CD4-positive, alpha-beta T cell treated with Interferon gamma for 1 hour (primary cell): Measurements from ENCODE around the gene LGSN.
"Not testable (repeated sequence)": the region's sequence is repeated elsewhere in the genome, so short reads cannot be mapped to it uniquely, and the experiment has no call there.

Source experiments
- DNase-seq: peaks from one replicate; pipeline ENCODE4 v3.0.0-alpha.2; 2020

Gene LGSN, protein sequence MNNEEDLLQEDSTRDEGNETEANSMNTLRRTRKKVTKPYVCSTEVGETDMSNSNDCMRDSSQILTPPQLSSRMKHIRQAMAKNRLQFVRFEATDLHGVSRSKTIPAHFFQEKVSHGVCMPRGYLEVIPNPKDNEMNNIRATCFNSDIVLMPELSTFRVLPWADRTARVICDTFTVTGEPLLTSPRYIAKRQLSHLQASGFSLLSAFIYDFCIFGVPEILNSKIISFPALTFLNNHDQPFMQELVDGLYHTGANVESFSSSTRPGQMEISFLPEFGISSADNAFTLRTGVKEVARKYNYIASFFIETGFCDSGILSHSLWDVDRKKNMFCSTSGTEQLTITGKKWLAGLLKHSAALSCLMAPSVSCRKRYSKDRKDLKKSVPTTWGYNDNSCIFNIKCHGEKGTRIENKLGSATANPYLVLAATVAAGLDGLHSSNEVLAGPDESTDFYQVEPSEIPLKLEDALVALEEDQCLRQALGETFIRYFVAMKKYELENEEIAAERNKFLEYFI

DNA sequence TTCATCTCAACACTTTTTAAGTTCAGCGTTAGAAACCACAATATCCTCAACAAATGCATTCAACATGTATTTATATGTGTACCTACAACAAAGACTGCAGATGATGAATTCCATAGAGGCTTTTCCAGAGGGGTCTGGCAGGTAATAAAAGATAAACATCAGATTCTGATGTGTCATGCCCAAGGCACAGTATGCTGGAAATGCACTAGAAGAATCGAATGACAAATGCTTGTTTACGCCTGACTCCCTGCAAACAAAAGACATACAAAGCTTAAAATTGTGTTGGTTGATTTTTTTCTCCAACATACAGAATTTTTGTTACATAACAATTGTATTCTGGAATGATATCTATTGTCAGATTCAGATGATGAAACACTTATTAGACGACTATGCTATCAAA is at the start of gene LGSN:
Gene LGSN (minus strand): TSS at position 45 of the 400 bp plus-strand sequence. CDS start 40 bp downstream, at position 5.
- DNase-seq, result no peak

DNA sequence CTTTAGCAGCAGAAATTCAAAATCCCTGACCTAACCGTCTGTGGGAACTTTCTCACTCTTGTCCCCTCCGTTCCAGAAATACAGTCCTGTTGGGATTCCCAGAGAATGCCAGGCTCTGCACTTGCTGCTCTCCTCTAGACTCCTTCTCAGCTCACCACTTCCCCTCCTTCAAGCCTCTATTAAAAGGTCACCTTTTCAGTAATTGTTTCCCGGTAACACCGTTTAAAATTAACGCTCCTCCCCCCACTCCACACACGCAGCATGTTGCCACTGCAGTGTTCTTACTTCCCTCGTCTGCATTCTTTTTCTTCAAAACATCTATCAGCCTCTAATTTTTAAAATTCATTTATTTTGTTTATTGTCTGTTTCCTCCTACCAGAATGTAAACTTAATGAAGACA is 48.6 kb upstream of the LGSN start:
- no peak for DNase-seq

DNA sequence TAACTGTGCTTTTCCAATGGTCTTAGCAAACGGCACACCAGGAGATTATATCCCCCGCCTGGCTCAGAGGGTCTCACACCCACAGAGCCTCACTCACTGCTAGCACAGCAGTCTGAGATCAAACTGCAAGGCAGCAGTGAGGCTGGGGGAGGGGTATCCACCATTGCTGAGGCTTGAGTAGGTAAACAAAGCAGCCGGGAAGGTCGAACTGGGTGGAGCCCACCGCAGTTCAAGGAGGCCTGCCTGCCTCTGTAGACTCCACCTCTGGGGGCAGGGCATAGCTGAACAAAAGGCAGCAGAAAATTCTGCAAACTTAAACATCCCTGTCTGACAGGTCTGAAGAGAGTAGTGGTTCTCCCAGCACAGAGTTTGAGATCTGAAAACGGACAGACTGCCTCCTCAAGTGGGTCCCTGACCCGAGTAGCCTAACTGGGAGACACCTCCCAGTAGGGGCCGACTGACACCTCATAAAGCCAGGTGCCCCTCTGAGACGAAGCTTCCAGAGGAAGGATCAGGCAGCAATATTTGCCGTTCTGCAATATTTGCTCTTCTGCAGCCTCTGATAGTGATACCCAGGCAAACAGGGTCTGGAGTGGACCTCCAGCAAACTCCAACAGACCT is 42.8 kb upstream of the LGSN start:
- DNase-seq, result not testable (repeated sequence)

DNA sequence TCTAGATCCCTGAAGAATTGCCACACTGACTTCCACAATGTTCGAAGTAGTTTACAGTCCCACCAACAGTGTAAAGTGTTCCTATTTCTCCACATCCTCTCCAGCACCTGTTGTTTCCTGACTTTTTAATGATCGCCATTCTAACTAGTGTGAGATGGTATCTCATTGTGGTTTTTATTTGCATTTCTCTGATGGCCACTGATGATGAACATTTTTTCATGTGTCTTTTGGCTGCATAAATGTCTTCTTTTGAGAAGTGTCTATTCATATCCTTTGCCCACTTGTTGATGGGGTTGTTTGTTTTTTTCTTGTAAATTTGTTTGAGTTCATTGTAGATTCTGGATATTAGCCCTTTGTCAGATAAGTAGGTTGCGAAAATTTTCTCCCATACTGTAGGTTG is 37.6 kb upstream of the LGSN start:
- DNase-seq, result not testable (repeated sequence)

DNA sequence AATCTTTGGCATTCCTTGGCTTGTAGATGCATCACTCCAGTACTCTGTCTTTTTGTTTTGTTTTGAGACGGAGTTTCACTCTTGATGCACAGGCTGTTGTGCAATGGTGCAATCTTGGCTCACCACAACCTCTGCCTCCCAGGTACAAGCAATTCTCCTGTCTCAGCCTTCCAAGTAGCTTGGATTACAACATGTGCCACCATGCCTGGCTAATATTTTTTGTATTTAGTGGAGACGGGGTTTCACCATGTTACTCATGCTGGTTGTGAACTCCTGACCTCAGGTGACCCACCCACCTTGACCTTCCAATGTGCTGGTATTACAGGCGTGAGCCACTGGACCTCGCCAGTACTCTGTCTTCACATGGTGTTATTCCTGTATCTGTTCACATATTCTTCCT is 35.8 kb upstream of the LGSN start:
- DNase-seq, result no peak

DNA sequence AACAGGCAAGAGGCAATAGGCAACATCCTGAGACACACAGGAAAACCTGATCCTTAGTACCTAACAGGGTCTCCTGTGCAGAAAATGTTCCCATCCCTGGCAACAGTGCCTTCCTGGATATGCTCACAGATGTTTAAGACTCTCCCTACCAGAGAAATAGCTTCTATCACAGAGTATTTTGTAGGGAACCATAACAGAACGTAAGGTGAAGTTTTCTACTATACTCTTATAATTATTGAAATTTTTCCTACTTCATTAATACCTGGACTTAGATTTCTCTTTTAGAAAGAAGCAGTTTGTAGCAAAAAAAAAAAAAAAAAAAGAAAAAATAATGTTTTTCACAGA is 33.5 kb upstream of the LGSN start:
- DNase-seq, result no peak

DNA sequence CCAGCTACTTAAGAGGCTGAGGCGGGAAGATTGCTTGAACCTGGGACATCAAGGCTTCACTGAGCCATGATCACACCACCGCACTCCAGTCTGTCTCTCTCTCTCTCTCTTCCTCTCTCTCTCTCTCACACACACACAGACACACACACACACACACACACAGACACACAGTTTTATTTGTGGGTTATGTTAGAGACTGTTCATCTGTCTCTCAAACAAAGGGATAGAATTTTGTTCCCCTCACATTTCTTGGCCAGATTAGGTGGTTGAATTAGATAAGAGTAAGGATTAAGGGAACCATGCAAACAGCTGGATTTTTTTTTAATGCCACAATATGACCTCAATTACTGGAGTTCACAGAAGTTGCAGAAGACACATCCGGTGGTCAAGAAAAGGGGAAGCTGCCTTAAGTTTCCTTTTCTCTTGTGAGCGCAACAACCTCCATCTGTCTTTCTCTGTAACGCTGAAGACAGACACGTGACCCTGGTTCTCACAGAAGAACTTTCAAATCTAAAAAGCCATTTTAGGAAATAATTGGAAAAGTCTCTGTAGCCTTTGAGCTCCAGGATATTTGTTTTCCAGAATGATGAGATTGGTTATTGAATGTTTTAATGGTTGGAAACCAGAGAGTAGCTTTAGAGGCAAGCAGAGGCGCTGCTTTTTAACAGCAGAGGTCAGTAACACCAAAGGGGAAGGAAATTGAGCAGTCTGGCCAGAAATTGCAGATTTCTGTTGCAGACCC is 32.9 kb upstream of the LGSN start:
- peak; percentile 36 for DNase-seq

DNA sequence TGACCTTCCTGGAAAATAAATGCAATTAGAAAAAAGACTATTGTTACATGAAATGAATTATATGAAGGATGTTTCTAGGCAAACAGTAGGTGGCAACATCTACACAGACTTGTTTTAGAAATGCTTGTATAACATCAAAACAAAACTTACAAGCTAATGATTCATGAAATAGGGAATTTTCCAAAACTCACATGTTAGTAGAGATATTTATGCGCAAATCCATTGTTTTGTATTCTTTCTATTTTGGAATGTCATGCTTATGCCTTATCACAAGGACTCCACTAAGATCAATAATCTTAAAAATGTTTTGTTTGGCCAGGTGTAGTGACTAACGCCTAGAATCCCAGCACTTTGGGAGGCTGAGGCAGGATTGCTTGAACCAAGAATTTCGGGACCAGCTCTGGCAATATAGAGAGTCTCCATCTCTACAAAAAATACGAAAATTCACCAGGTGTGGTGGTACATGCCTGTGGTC is 32.3 kb upstream of the LGSN start:
- no peak for DNase-seq

DNA sequence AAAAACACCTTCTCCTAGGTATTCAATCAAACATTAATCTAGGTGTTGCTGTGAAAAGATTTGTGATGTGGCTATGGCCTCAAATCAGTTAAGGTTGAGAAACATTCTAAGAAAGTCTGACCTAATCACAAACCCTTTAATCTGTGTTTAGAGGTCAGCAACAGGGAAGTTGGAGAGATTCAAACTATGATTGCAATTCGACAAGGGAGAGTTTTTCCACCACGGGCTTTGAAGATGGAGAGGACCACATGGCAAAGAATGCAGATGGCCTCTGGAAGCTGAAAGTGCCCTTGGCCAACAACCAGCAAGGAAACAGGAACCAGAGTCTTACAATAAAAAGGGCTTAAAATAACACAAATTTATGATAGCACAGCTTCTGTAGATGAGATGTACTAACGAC is 29.6 kb upstream of the LGSN start:
- DNase-seq, result no peak

DNA sequence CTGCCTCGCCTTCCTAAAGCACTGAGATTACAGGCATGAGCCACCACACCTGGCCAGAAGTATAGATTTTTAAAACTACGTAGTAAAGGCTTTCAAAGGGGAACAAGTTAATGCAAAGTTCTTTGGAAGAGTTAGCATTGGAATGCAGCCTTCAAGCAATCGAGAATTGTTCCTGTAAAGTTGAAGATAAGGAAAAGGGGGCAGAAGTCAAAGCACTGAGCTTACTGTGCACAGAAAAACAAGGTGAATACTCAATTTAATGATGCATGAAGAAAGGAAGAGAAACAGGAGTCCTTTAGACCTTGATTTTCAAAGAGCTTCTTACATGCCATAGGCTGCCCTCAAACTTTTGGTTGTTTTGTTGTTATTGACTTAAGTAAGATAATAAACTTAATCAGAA is 29.1 kb upstream of the LGSN start:
- no peak for DNase-seq

DNA sequence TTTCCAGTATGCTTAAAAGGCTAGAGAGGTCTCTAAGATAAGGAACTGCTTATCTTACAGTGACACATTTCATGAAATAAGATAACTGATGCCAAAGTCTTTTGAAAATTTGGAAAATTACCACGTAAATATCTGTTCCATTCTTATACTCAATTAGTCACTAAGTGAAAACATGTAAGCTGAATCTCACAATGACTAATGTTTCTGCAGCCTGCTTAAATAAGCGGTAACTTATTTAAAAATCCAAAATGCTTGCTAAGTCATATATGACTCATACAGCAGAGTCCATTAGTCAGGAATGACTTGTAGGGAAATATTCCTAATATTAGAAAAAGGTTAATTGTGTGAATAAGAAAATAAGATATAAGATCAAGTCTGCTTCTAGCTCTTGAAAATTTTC is 27.8 kb upstream of the LGSN start:
- DNase-seq, result no peak

DNA sequence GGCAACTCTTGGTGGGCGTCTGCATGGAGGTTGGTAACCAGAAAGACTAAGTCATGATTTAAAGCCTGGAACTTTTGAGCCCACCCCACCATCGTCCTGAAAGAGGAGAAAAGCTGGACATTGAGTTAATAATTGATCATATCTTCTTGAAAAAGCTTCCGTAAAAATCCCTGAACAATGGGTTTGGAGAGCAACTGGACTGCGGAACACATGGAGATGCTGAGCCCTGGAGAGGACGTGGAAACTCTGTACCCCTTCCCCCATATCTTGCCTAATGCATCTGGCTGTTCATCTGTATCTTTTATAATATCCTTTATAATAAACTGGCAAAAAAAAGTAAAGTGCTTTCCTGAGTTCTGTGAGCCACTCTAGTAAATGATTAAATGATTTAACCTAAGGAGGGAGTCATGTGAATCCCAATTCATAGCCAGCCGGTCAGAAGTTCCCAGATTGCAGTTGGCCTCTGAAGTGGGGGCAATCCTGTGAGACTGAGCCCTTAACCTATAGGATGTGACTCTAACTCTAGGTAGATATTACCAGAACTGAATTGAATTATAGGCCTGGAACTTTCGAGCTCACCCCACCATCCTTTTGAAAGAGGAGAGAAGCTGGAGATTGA is 26.5 kb upstream of the LGSN start:
- no peak for DNase-seq

DNA sequence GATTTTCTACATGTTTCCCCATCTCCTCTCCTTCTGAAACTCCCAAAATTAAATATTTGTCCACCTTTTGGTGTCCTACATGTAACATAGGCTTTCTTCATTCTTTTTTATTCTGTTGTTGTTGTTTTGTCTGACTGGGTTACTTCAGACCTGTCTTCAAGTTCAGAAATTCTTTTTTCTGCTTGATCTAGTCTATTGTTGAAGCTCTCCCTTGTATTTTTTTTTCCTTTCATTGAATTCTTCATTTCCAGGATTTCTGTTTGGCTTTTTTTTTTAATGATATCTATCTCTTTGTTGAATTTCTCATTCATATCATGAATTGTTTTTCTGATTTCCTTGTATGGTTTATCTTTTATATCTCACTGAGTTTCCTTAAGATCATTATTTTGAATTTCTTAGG is 20.6 kb upstream of the LGSN start:
- no peak for DNase-seq

DNA sequence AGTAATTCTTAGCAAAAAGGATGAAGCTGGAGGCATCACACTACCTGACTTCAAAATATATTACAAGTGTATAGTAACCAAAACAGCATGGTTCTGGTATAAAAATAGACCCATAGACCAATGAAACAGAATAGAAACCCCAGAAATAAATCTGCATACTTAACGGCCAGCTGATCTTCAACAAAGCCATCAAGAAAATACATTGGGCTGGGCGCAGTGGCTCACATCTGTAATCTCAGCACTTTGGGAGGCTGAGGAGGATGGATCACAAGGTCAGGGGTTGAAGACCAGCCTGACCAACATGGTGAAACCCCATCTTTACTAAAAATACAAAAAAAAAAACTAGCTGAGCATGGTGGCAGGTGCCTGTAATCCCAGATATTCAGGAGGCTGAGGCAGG is 14.9 kb upstream of the LGSN start:
- DNase-seq, result not testable (repeated sequence)

DNA sequence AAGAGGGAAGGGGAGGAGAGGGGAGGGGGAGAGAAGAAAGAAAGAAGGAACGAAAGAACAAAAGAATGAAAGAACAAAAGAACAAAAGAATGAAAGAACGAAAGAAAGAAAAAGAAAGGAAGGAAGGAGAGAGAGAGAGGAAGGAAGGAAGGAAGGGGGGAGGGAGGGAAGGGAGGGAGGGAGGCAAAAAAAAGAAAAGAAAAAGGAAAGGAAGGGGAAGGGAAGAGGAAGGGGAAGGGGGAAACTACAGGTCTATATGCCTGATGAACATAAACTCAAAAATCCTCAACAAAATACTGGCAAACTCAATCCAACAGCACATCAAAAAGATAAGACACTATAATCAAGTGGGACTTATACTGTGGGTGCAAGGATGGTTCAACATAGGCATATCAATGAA is 13.7 kb upstream of the LGSN start:
- no peak for DNase-seq

DNA sequence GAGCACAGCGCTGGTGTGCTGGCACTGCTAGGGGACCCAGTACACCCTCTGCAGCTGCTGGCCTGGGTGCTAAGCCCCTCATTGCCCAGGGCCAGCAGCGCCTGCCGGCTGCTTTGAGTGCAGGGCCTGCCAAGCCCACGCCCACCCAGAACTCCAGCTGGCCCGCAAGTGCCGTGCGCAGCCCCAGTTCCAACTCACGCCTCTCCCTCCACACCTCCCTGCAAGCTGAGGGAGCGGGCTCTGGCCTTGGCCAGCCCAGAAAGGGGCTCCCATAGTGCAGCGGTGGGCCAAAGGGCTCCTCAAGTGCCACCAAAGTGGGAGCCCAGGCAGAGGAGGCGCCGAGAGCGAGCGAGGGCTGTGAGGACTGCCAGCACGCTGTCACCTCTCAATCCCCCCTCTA is 6.8 kb upstream of the LGSN start:
- DNase-seq, result not testable (repeated sequence)

DNA sequence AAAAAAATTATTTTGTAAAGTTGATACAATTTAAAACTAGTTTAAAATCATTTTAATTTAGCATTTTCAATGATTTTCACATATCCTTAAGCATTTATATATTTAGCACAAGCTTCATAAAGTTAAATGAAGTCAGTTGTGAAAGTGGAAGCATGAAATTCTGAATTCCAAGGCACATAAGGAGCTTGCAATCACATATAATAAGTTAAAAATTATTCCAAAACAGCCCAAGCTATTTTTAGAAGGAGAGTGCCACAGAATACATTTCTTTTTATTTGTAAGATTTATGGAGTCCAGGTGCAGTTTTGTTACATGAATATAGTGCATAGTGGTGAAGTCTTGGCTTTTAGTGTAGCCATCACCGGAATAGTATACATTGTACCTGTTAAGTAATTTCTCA is 3.2 kb upstream of the LGSN start:
- DNase-seq, result no peak

DNA sequence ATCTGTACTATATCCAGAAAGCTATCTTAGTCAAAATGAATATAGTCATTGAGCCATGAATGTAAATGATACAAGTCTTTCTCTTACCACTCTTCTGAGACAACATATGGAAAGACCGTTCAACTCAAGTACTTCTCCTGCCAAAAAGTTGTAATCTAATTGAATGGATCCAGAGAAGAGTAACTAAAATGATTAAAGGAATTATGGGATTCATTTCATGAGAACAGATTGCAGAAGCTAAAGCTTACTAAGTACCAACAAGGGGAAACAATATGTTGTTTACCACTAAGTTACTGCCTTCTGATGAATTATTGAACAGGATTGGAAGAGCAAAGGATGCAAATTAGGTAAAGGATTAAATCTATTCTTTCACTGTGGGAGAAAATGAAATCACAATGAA is 2.0 kb upstream of the LGSN start:
- no peak for DNase-seq

DNA sequence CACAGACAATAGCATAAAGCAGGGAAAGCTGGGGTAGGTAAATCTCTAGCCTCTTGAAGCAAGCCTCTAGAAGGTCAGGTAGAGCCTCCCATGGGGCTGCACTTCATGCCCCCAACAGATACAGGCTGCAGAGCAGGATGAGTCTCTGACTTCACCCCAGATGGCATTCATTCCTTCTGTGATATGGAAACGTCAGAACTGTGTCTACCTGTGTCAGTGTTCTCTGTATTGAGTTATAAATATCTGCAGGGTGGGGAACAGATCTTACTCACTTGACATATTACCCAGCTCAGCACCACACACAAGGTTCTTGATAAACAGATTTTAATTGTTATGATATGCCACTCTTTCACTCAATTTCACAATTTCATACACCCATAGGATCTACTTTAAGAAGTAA is 2.1 kb downstream of the LGSN start:
- no peak for DNase-seq

DNA sequence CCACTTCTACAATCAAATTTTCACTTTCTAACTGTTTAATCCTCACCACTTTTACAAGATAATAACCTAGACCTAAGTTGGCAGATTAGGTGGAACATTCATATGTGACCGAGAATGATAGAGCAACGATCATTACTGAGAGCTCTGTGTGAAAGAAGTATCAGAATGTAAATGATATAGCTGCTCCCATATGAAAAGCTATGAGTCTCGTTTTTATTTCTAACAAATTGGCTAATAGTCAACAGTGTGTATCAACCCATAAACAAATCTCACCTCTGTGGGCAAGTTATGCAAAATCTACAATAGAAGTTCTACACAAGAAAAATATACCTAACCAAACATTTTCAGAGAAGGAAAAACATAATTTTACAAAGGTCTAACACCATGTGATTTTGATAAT is 3.7 kb downstream of the LGSN start:
- DNase-seq, result no peak

DNA sequence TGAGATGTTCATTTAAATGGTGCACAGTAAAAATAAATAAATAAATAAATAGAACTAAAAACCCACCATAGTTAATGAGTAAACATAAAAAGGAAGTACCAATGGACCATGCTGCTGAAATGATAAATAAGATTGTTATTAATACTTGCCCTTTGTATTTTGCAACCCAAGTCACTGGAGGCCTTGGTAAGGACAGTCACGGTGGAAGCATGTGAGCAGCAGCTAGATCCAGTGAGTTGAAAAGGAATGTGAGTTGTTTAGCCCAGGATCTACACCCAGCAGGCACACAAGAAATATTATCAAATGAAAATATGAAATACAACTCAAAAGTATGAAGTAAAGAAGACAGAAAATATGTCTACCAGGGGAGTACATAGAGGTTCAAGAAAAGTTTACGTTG is 6.7 kb downstream of the LGSN start:
- no peak for DNase-seq

DNA sequence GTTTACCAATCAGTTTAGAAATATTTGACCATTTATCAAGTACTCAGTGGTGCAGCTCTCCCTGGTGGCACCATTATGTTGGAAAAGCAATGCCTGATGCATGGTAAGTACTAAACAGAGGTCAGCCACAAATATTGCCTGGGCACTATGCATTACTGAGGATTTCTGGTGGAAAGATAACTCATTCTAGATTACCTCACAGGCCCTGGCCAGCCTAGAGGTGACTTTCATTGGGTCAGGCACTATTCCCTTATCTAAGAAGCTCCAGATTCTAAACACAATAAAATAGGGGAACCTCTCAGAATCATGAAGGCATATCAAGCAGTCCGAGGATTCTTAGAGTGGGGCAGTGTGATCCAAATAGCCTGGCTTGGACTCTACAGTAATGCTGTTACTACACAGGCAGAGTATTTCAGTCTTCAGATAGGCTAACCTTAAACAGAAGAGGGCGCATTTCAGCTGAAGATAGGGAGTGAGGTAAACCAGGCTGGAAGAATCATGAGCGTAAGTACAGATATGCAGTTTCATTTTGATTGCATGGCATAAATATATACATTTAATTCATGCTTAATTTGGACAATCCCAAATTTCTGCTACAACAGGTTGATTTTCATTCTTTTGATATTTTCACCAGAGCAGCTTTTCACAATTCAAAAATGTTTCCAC is 12.1 kb downstream of the LGSN start:
- DNase-seq, result no peak

DNA sequence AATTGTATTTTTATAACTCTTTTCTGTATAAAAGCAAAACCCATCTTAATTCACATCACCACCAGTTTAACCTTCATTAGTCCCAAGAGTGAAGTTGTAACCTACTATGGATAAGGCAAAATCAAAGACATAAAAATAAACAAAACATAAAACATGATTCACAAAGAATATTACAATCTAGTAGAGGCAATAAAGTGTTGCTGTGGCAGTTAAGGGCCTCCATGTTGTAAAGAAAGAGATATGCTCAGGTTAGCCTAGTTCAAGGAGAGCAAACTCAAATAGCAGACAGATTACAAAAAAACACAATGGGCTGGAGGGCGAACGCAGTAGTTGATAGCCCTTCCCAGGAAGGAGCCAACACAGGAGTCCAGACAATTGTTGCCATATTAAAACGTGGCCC is 13.4 kb downstream of the LGSN start:
- no peak for DNase-seq
